SK-N-SH (cell line): ENCODE results near the gene C6orf89.

Experiments
- ELF1 ChIP-seq: IDR thresholded peaks from 2 replicates; pipeline ENCODE4 v1.4.0; 2012
- FOXM1 ChIP-seq: IDR thresholded peaks from 2 replicates; pipeline ENCODE4 v1.4.0; 2012; ENCODE audit warnings: low read depth, mild to moderate bottlenecking
- JUND ChIP-seq: IDR thresholded peaks from 2 replicates; pipeline ENCODE4 v1.4.0; 2012
- POLR2AphosphoS5 ChIP-seq: IDR thresholded peaks from 2 replicates; pipeline ENCODE4 v1.6.1; 2012; ENCODE audit warnings: low read depth, low read length
- RAD21 ChIP-seq: IDR thresholded peaks from 2 replicates; pipeline ENCODE4 v1.6.1; 2012; ENCODE audit warnings: mild to moderate bottlenecking, low read length
- RFX5 ChIP-seq: IDR thresholded peaks from 2 replicates; pipeline ENCODE4 v1.6.1; 2012; ENCODE audit warnings: mild to moderate bottlenecking, improper control_type of control experiment, low read length
- RXRA ChIP-seq: IDR thresholded peaks from 2 replicates; pipeline ENCODE4 v1.4.0; 2012; ENCODE audit warnings: low read depth, mild to moderate bottlenecking, borderline replicate concordance
- SIN3A ChIP-seq: IDR thresholded peaks from 2 replicates; pipeline ENCODE4 v1.6.1; 2012; ENCODE audit warnings: low read depth, mild to moderate bottlenecking, low read length, moderate library complexity, borderline replicate concordance
- TCF12 ChIP-seq: IDR thresholded peaks from 2 replicates; pipeline ENCODE4 v1.4.0; 2012
- TEAD4 ChIP-seq: IDR thresholded peaks from 2 replicates; pipeline ENCODE4 v1.4.0; 2012; ENCODE audit warnings: mild to moderate bottlenecking, borderline replicate concordance; ENCODE audit not compliant: insufficient read depth
- TF ChIP-seq, protein P1 (sequence below): IDR thresholded peaks from 2 replicates; pipeline ENCODE4 v1.4.0; 2012; ENCODE audit warnings: low read depth, borderline replicate concordance
- TF ChIP-seq, protein P2 (sequence below): fragments of 200-600 bp; sonication (generic); IDR thresholded peaks from 2 replicates; pipeline ENCODE4 v1.6.1; 2017; ENCODE audit warnings: antibody characterized with exemption, mild to moderate bottlenecking, moderate library complexity
- TF ChIP-seq, protein P3 (sequence below): IDR thresholded peaks from 2 replicates; pipeline ENCODE4 v1.6.1; 2012; ENCODE audit warnings: mild to moderate bottlenecking, low read depth, low read length, moderate library complexity

DNA sequence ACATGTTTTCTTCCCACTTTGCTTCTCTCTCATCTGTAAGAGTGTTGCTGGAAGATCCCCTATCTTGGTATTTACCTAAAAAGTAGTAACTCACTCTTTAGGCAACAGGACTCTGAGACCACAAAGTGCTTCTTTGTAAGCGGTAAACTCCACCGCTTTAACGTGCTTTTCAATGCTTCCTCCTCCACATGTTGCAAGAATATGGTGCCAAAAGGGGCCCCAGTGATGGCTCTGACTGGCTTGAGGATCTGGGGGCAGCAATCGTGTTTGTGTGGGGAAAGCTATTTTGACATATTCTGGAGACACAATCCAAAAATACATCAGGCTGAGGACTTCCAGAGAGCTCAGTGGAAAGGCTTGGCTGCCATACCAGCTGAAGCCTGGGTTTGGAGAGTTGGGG lies 34.1 kb upstream of the C6orf89 start:
- TF ChIP-seq RXRA (no peak), ELF1 (no peak), FOXM1 (no peak), POLR2AphosphoS5 (no peak), RFX5 (no peak), TEAD4 (no peak), RAD21 (no peak), JUND (no peak), TCF12 (no peak), SIN3A (no peak)
- TF ChIP-seq, protein P1, sequence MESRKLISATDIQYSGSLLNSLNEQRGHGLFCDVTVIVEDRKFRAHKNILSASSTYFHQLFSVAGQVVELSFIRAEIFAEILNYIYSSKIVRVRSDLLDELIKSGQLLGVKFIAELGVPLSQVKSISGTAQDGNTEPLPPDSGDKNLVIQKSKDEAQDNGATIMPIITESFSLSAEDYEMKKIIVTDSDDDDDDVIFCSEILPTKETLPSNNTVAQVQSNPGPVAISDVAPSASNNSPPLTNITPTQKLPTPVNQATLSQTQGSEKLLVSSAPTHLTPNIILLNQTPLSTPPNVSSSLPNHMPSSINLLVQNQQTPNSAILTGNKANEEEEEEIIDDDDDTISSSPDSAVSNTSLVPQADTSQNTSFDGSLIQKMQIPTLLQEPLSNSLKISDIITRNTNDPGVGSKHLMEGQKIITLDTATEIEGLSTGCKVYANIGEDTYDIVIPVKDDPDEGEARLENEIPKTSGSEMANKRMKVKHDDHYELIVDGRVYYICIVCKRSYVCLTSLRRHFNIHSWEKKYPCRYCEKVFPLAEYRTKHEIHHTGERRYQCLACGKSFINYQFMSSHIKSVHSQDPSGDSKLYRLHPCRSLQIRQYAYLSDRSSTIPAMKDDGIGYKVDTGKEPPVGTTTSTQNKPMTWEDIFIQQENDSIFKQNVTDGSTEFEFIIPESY, result no peak
- TF ChIP-seq, protein P2, sequence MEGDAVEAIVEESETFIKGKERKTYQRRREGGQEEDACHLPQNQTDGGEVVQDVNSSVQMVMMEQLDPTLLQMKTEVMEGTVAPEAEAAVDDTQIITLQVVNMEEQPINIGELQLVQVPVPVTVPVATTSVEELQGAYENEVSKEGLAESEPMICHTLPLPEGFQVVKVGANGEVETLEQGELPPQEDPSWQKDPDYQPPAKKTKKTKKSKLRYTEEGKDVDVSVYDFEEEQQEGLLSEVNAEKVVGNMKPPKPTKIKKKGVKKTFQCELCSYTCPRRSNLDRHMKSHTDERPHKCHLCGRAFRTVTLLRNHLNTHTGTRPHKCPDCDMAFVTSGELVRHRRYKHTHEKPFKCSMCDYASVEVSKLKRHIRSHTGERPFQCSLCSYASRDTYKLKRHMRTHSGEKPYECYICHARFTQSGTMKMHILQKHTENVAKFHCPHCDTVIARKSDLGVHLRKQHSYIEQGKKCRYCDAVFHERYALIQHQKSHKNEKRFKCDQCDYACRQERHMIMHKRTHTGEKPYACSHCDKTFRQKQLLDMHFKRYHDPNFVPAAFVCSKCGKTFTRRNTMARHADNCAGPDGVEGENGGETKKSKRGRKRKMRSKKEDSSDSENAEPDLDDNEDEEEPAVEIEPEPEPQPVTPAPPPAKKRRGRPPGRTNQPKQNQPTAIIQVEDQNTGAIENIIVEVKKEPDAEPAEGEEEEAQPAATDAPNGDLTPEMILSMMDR, result no peak
- TF ChIP-seq, protein P3, sequence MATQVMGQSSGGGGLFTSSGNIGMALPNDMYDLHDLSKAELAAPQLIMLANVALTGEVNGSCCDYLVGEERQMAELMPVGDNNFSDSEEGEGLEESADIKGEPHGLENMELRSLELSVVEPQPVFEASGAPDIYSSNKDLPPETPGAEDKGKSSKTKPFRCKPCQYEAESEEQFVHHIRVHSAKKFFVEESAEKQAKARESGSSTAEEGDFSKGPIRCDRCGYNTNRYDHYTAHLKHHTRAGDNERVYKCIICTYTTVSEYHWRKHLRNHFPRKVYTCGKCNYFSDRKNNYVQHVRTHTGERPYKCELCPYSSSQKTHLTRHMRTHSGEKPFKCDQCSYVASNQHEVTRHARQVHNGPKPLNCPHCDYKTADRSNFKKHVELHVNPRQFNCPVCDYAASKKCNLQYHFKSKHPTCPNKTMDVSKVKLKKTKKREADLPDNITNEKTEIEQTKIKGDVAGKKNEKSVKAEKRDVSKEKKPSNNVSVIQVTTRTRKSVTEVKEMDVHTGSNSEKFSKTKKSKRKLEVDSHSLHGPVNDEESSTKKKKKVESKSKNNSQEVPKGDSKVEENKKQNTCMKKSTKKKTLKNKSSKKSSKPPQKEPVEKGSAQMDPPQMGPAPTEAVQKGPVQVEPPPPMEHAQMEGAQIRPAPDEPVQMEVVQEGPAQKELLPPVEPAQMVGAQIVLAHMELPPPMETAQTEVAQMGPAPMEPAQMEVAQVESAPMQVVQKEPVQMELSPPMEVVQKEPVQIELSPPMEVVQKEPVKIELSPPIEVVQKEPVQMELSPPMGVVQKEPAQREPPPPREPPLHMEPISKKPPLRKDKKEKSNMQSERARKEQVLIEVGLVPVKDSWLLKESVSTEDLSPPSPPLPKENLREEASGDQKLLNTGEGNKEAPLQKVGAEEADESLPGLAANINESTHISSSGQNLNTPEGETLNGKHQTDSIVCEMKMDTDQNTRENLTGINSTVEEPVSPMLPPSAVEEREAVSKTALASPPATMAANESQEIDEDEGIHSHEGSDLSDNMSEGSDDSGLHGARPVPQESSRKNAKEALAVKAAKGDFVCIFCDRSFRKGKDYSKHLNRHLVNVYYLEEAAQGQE, result no peak
